Kidney (tissue), 14 donors: Measurements from ENCODE around the gene PPARG. TPM values are rescaled to one million over a fixed set of nuclear protein-coding genes. Genes with fewer than 3 reads are reported as not detected.

Experiments
- DNase-seq, 5 donors: peaks; one replicate each; pipeline ENCODE4 v3.0.0-alpha.2; 2013 to 2020
- FAIRE-seq: peaks from 2 replicates; lab custom pipeline; 2012; peaks lifted over from hg19 to GRCh38; lab: Jason Lieb, UNC
- H3K27ac ChIP-seq, 2 donors: one replicate each; pipeline ENCODE4 v1.7.0; 2013; ENCODE audit warnings: low read depth in 2 of 2, low read length in 2 of 2, inconsistent platforms in 1 of 2
- H3K27me3 ChIP-seq: one replicate; pipeline ENCODE4 v1.7.1; 2013; ENCODE audit warnings: low read length, inconsistent platforms; ENCODE audit not compliant: control insufficient read depth, insufficient read depth
- H3K36me3 ChIP-seq, 3 donors: one replicate each; pipeline versions ENCODE4 v1.7.0 to v1.7.1; 2013; ENCODE audit warnings: low read length in 3 of 3, control low read depth in 1 of 3, inconsistent platforms in 1 of 3; ENCODE audit not compliant: insufficient read depth in 3 of 3, control insufficient read depth in 2 of 3
- H3K4me1 ChIP-seq, 3 donors: one replicate each; pipeline versions ENCODE4 v1.7.0 to v1.7.1; 2013; ENCODE audit warnings: low read length in 3 of 3, inconsistent platforms in 1 of 3, low read depth in 1 of 3; ENCODE audit not compliant: control insufficient read depth in 2 of 3, insufficient read depth in 2 of 3
- H3K4me3 ChIP-seq, 3 donors: one replicate each; pipeline versions ENCODE4 v1.7.0 to v1.8.1; 2013; ENCODE audit warnings: low read length in 3 of 3, control low read depth in 1 of 3, inconsistent platforms in 1 of 3
- H3K9ac ChIP-seq, 3 donors: one replicate each; pipeline versions ENCODE4 v1.7.0 to v1.7.1; 2013; ENCODE audit warnings: low read length in 3 of 3, control low read depth in 1 of 3, inconsistent platforms in 1 of 3
- H3K9me3 ChIP-seq, 3 donors: one replicate each; pipeline versions ENCODE4 v1.7.0 to v1.7.1; 2013; ENCODE audit warnings: low read length in 3 of 3, control low read depth in 1 of 3, inconsistent platforms in 1 of 3; ENCODE audit not compliant: control insufficient read depth in 2 of 3, insufficient read depth in 1 of 3
- CTCF ChIP-seq: IDR thresholded peaks from 3 replicates; pipeline ENCODE4 v1.5.1; 2012; ENCODE audit warnings: mild to moderate bottlenecking, moderate library complexity, borderline replicate concordance; ENCODE audit not compliant: insufficient read depth; ENCODE audit errors: extremely low read depth
- intact Hi-C: fragments of 100-400 bp; cut with DNase I; formaldehyde crosslinking; loops from one replicate; pipeline ENCODE4 v1.11.1; 2022
- polyA plus RNA-seq: library from polyadenylated mRNA; stranded (reverse); fragments of 350-450 nt; fragmentation: Illumina TruSeq; extraction: RNeasy Lipid Tissue Mini Kit (QIAGEN cat#74804); gene quantifications from one replicate; pipeline ENCODE4 v1.2.3, GENCODE V29; 2014; ENCODE audit warnings: low read depth, low replicate concordance; ENCODE audit not compliant: insufficient read depth
- total RNA-seq: library from RNA; stranded (reverse); fragmentation: NEBNext Ultra II Directional; extraction: Animal tissue kit (Norgen Biotek cat#: 25700); gene quantifications from one replicate; pipeline ENCODE4 v1.2.1, GENCODE V29; 2021
- donor health status: control.
- donor health status: control.
- donor health status: control.
- donor health status: control.
- donor health status: control.
- donor health status: DM: yes; HTN: yes; CAD: no.
- donor health status: Normal renal cell carcinoma (clear cell type).

The PPARG gene
- total and polyA plus RNA-seq, 2 donors from 2014 or later, result 19.0 to 19.2 TPM

GRCh38 chr3:12483410-12483809, 194.5 kb downstream of the PPARG start:
- intact Hi-C loops, result no loop called here
- peak overlapping the region; percentile 45 to 91 (median 74) for H3K4me3 ChIP-seq
- H3K36me3 ChIP-seq, result no peaks in the 10 kb centered on the region
- H3K9me3 ChIP-seq, result no peaks in the 10 kb centered on the region
- no peak for TF ChIP-seq CTCF
- peak in 2 of 5 donors; percentile 58 to 60 for DNase-seq
- H3K4me1 ChIP-seq, result peaks cover 6 to 11% (median 10%) of the 10 kb centered on the region in 3 donors
- H3K9ac ChIP-seq, result peak overlapping the region in 1 of 3 donors; percentile 61
- FAIRE-seq, result no peak
- H3K27ac ChIP-seq, result no peak overlapping the region
- H3K27me3 ChIP-seq, result no peaks in the 10 kb centered on the region

- FAIRE-seq, result no peak
- TF ChIP-seq CTCF, result no peak
- Histone ChIP-seq H3K4me1 (peaks cover 6 to 11% (median 10%) of the 10 kb centered on the region in 3 donors), H3K4me3 (peak overlapping the region; percentile 74 to 91 (median 90)), H3K27ac (peak overlapping the region in 1 of 2 donors; percentile 13), H3K27me3 (no peaks in the 10 kb centered on the region), H3K9me3 (no peaks in the 10 kb centered on the region), H3K9ac (peak overlapping the region; percentile 56 to 83 (median 61)), H3K36me3 (no peaks in the 10 kb centered on the region)
- intact Hi-C loops, result no loop called here
- no peak for DNase-seq
These were observed 195.0 kb downstream of the PPARG start for GRCh38 chr3:12483872-12484197.

Other genes with a start within 250 kb of the PPARG start
- gene TIMP4, start 130.2 kb upstream of the PPARG start, total RNA-seq, result 7.6 TPM
- 2.4 TPM for gene TIMP4, start 130.2 kb upstream of the PPARG start, polyA plus RNA-seq
- gene TSEN2, start 195.4 kb downstream of the PPARG start, total RNA-seq, result 20.7 TPM
- 10.3 TPM for gene TSEN2, start 195.4 kb downstream of the PPARG start, polyA plus RNA-seq